CD4-positive, alpha-beta T cell (primary cell): Measurements from ENCODE around the gene ABCB9. TPM values are rescaled to one million over a fixed set of nuclear protein-coding genes. Genes with fewer than 3 reads are reported as not detected.

Experiments
- ATAC-seq: fragments of 200-7000 bp; cut with Tn5 transposase; one replicate; pipeline ENCODE4 v1.10.0; 2022; ENCODE audit warnings: mild to moderate bottlenecking; ENCODE audit not compliant: poor library complexity
- CTCF ChIA-PET: fragments of 350-600 bp; sonication (Branson Sonifier 250); formaldehyde crosslinking; loops from one replicate; lab custom pipeline; 2021; ENCODE audit warnings: antibody characterized with exemption, inconsistent platforms; lab: Charles Lee
- POLR2A ChIA-PET: fragments of 350-600 bp; sonication (Branson Sonifier 250); formaldehyde crosslinking; loops from one replicate; lab custom pipeline; 2021; ENCODE audit warnings: antibody characterized with exemption, inconsistent platforms; lab: Charles Lee
- DNase-seq, 14 experiments: peaks; one replicate each; pipeline ENCODE4 v3.0.0-alpha.2; 2013 to 2020; ENCODE audit warnings: mixed read lengths in 2 of 14
- H3K27ac ChIP-seq, 2 donors: one replicate each; pipeline versions ENCODE4 v1.5.1 to v1.7.0; 2013; ENCODE audit warnings: low read length in 2 of 2, low read depth in 1 of 2, mild to moderate bottlenecking in 1 of 2
- H3K27me3 ChIP-seq, 2 experiments: 1 replicate in 1 of 2; 2 replicates in 1 of 2; pipeline versions ENCODE4 v1.6.1 to v1.7.0; 2013; ENCODE audit warnings: low read length in 2 of 2, control low read depth in 1 of 2, mild to moderate bottlenecking in 1 of 2, moderate library complexity in 1 of 2; ENCODE audit not compliant: insufficient read depth in 2 of 2, control insufficient read depth in 1 of 2
- H3K36me3 ChIP-seq: one replicate; pipeline ENCODE4 v1.6.1; 2013; ENCODE audit warnings: low read length, control low read depth; ENCODE audit not compliant: insufficient read depth
- H3K4me1 ChIP-seq: one replicate; pipeline ENCODE4 v1.6.1; 2013; ENCODE audit warnings: low read length, control low read depth; ENCODE audit not compliant: insufficient read depth
- H3K4me3 ChIP-seq: one replicate; pipeline ENCODE4 v1.5.1; 2013; ENCODE audit warnings: mild to moderate bottlenecking, low read length, moderate library complexity
- H3K9me3 ChIP-seq, 2 experiments: 1 replicate in 1 of 2; 2 replicates in 1 of 2; pipeline versions ENCODE4 v1.6.1 to v1.7.0; 2013; ENCODE audit warnings: low read length in 2 of 2, mild to moderate bottlenecking in 2 of 2, control low read depth in 1 of 2, moderate library complexity in 1 of 2; ENCODE audit not compliant: control insufficient read depth in 1 of 2, insufficient read depth in 1 of 2
- H3K27ac Mint-ChIP-seq: one replicate; pipeline ENCODE4 v1.8.0; 2020; ENCODE audit warnings: mixed read lengths
- H3K27me3 Mint-ChIP-seq: one replicate; pipeline ENCODE4 v1.8.0; 2021; ENCODE audit warnings: mixed read lengths
- H3K36me3 Mint-ChIP-seq: one replicate; pipeline ENCODE4 v1.8.0; 2021; ENCODE audit warnings: low read depth, mixed read lengths
- H3K4me1 Mint-ChIP-seq: one replicate; pipeline ENCODE4 v1.8.0; 2021; ENCODE audit warnings: low read depth, mixed read lengths
- H3K4me3 Mint-ChIP-seq: one replicate; pipeline ENCODE4 v1.8.0; 2020; ENCODE audit warnings: mild to moderate bottlenecking, mixed read lengths
- H3K9me3 Mint-ChIP-seq: one replicate; pipeline ENCODE4 v1.8.0; 2020; ENCODE audit warnings: mixed read lengths
- CTCF ChIP-seq: fragments of 200-600 bp; IDR thresholded peaks from one replicate; pipeline ENCODE4 v1.8.0; 2022; ENCODE audit warnings: antibody characterized with exemption, mild to moderate bottlenecking
- intact Hi-C, 2 experiments: fragments of 100-400 bp; cut with DNase I in 1 of 2; cut with micrococcal nuclease in 1 of 2; formaldehyde crosslinking; loops; one replicate each; pipeline versions ENCODE4 v1.15.1 to v1.9.0; 2023 to 2025; cut with DNase I, micrococcal nuclease
- total RNA-seq, 174 experiments: library from RNA in 2 of 174; stranded (reverse) in 2 of 174; gene quantifications; one replicate each; pipeline ENCODE4 v1.2.3 and lab custom pipeline; 2021 to 2026

Gene ABCB9
- total RNA-seq, 2 experiments from 2014 or later = 5.4 to 6.2 TPM

GRCh38 chr12:123011701-123012100 lies 45.4 kb upstream of the ABCB9 start:
- H3K4me1 ChIP-seq = no peaks in the 10 kb centered on the region
- Mint-ChIP-seq H3K4me1 (no peaks in the 10 kb centered on the region), H3K27me3 (no peaks in the 10 kb centered on the region), H3K27ac (no peak overlapping the region), H3K4me3 (no peak overlapping the region), H3K36me3 (peaks cover 63% of the 10 kb centered on the region), H3K9me3 (no peaks in the 10 kb centered on the region)
- no peak overlapping the region for H3K27ac ChIP-seq
- no peak overlapping the region for H3K4me3 ChIP-seq
- no peak for ATAC-seq
- CTCF ChIA-PET = no interaction called here
- H3K9me3 ChIP-seq = no peaks in the 10 kb centered on the region
- no peak for TF ChIP-seq CTCF
- DNase-seq = no peak
- intact Hi-C loops = no loop called here
- POLR2A ChIA-PET = no interaction called here
- no peaks in the 10 kb centered on the region for H3K27me3 ChIP-seq
- peaks cover 33% of the 10 kb centered on the region for H3K36me3 ChIP-seq

- Histone ChIP-seq H3K4me3 (no peak overlapping the region), H3K9me3 (no peaks in the 10 kb centered on the region), H3K27me3 (no peaks in the 10 kb centered on the region), H3K4me1 (no peaks in the 10 kb centered on the region), H3K36me3 (peaks cover 33% of the 10 kb centered on the region), H3K27ac (no peak overlapping the region)
- ChIA-PET CTCF (no interaction called here), POLR2A (no interaction called here)
- H3K27ac Mint-ChIP-seq = no peak overlapping the region
- no peak for ATAC-seq
- DNase-seq = no peak
- no peaks in the 10 kb centered on the region for H3K9me3 Mint-ChIP-seq
- H3K4me3 Mint-ChIP-seq = no peak overlapping the region
- no peaks in the 10 kb centered on the region for H3K4me1 Mint-ChIP-seq
- TF ChIP-seq CTCF = no peak
- H3K36me3 Mint-ChIP-seq = peaks cover 64% of the 10 kb centered on the region
- H3K27me3 Mint-ChIP-seq = no peaks in the 10 kb centered on the region
- intact Hi-C loops = no loop called here
Observed at GRCh38 chr12:123010681-123011080, 44.4 kb upstream of the ABCB9 start.

GRCh38 chr12:123010110-123010509 lies 43.8 kb upstream of the ABCB9 start:
- CTCF ChIA-PET = no interaction called here
- H3K27ac Mint-ChIP-seq = no peak overlapping the region
- no peaks in the 10 kb centered on the region for H3K27me3 Mint-ChIP-seq
- H3K4me1 Mint-ChIP-seq = no peaks in the 10 kb centered on the region
- no peaks in the 10 kb centered on the region for H3K9me3 Mint-ChIP-seq
- Histone ChIP-seq H3K4me3 (no peak overlapping the region), H3K9me3 (no peaks in the 10 kb centered on the region), H3K4me1 (no peaks in the 10 kb centered on the region), H3K36me3 (peaks cover 35% of the 10 kb centered on the region), H3K27ac (no peak overlapping the region), H3K27me3 (no peaks in the 10 kb centered on the region)
- DNase-seq (no peak), ATAC-seq (no peak)
- intact Hi-C loops = no loop called here
- H3K4me3 Mint-ChIP-seq = no peak overlapping the region
- POLR2A ChIA-PET = no interaction called here
- no peak for TF ChIP-seq CTCF
- peaks cover 65% of the 10 kb centered on the region for H3K36me3 Mint-ChIP-seq
